SK-N-SH (cell line): ENCODE measurements around the gene TMEM143. TPM values are rescaled to one million over a fixed set of nuclear protein-coding genes. Genes with fewer than 3 reads are reported as not detected.
A peak's percentile ranks its signal among the peaks of the same experiment; 100 is the strongest.
"Not testable (repeated sequence)": the region's sequence is repeated elsewhere in the genome, so short reads cannot be mapped to it uniquely, and the experiment has no call there.

Experiments
- CTCF ChIA-PET: fragments of 300-600, 350-600 bp; formaldehyde crosslinking; extraction: SDS; loops from one replicate; lab custom pipeline; 2021; lab: Yijun Ruan, JAX
- POLR2A ChIA-PET: fragments of 350-600 bp; sonication (Branson Sonifier 250); formaldehyde crosslinking; extraction: SDS; loops from one replicate; lab custom pipeline; 2020; ENCODE audit warnings: antibody characterized with exemption, inconsistent platforms; lab: Yijun Ruan, JAX
- DNase-seq: peaks from one replicate; pipeline ENCODE4 v3.0.0; 2012
- H2AFZ ChIP-seq: fragments of 200-600 bp; sonication (generic); 2 replicates; pipeline ENCODE4 v1.8.1; 2016; ENCODE audit warnings: antibody characterized with exemption, mild to moderate bottlenecking, low read depth
- H3F3A ChIP-seq: fragments of 200-600 bp; sonication (generic); replicated peaks from 2 replicates; pipeline ENCODE3; 2016; ENCODE audit warnings: antibody characterized with exemption, mild to moderate bottlenecking; ENCODE audit not compliant: insufficient read depth
- H3K27ac ChIP-seq, 2 experiments: fragments of 200-500 bp in 1 of 2; fragments of 200-600 bp in 1 of 2; sonication (Bioruptor generic) in 1 of 2; sonication (generic), shearing (Covaris generic) in 1 of 2; 2 replicates each; pipeline versions ENCODE4 v1.5.1 to v1.6.1; 2014 to 2016; ENCODE audit warnings: low read depth in 2 of 2, inconsistent platforms in 1 of 2, low read length in 1 of 2, mild to moderate bottlenecking in 1 of 2, mixed read lengths in 1 of 2
- H3K27me3 ChIP-seq: fragments of 200-600 bp; sonication (generic), shearing (Covaris generic); 2 replicates; pipeline ENCODE4 v1.6.1; 2016; ENCODE audit warnings: mixed run types; ENCODE audit not compliant: insufficient read depth
- H3K36me3 ChIP-seq, 2 experiments: fragments of 200-500 bp in 1 of 2; fragments of 200-600 bp in 1 of 2; sonication (Bioruptor generic) in 1 of 2; sonication (generic) in 1 of 2; replicated peaks in 1 of 2; 2 replicates each; pipeline versions ENCODE3 to v1.5.1; 2014 to 2016; ENCODE audit warnings: low read length in 1 of 2, mild to moderate bottlenecking in 1 of 2; ENCODE audit not compliant: insufficient read depth in 2 of 2, control insufficient read depth in 1 of 2
- H3K4me1 ChIP-seq, 2 experiments: fragments of 200-500 bp in 1 of 2; fragments of 200-600 bp in 1 of 2; sonication (Bioruptor generic) in 1 of 2; sonication (generic), shearing (Covaris generic) in 1 of 2; 2 replicates each; pipeline versions ENCODE4 v1.5.1 to v1.6.1; 2014 to 2016; ENCODE audit warnings: low read depth in 1 of 2, low read length in 1 of 2, mixed run types in 1 of 2; ENCODE audit not compliant: insufficient read depth in 2 of 2, control insufficient read depth in 1 of 2
- H3K4me2 ChIP-seq: fragments of 200-600 bp; sonication (generic), shearing (Covaris generic); 2 replicates; pipeline ENCODE4 v1.6.1; 2017; ENCODE audit warnings: mixed run types
- H3K4me3 ChIP-seq, 2 experiments: fragments of 200-500 bp in 1 of 2; fragments of 200-600 bp in 1 of 2; sonication (Bioruptor generic) in 1 of 2; sonication (generic), shearing (Covaris generic) in 1 of 2; 2 replicates each; pipeline versions ENCODE4 v1.5.1 to v1.8.1; 2014 to 2016; ENCODE audit warnings: low read depth in 2 of 2, inconsistent platforms in 1 of 2, low read length in 1 of 2, mild to moderate bottlenecking in 1 of 2, mixed read lengths in 1 of 2, moderate library complexity in 1 of 2
- H3K79me2 ChIP-seq: fragments of 200-600 bp; sonication (generic); 2 replicates; pipeline ENCODE4 v1.8.1; 2017; ENCODE audit warnings: mild to moderate bottlenecking; ENCODE audit not compliant: insufficient read depth
- H3K9ac ChIP-seq: fragments of 200-600 bp; sonication (generic); 2 replicates; pipeline ENCODE4 v1.6.1; 2017; ENCODE audit warnings: mixed run types
- H3K9me2 ChIP-seq: fragments of 200-600 bp; sonication (generic); 2 replicates; pipeline ENCODE4 v1.6.1; 2017; ENCODE audit warnings: mixed run types
- H3K9me3 ChIP-seq: fragments of 200-600 bp; sonication (generic); 2 replicates; pipeline ENCODE4 v1.6.1; 2017; ENCODE audit warnings: mixed run types, mild to moderate bottlenecking, moderate library complexity
- H4K20me1 ChIP-seq: fragments of 200-600 bp; sonication (generic); 2 replicates; pipeline ENCODE4 v1.6.1; 2017; ENCODE audit warnings: mild to moderate bottlenecking, mixed run types; ENCODE audit not compliant: insufficient read depth
- CTCF ChIP-seq: fragments of 200-600 bp; sonication (generic); IDR thresholded peaks from 2 replicates; pipeline ENCODE4 v1.6.1; 2017; ENCODE audit warnings: antibody characterized with exemption, mild to moderate bottlenecking, moderate library complexity
- ELF1 ChIP-seq: IDR thresholded peaks from 2 replicates; pipeline ENCODE4 v1.4.0; 2012
- EZH2phosphoT487 ChIP-seq: fragments of 200-600 bp; sonication (generic); IDR thresholded peaks from 2 replicates; pipeline ENCODE4 v1.6.1; 2017; ENCODE audit warnings: low read depth, mixed run types, mild to moderate bottlenecking, antibody characterized with exemption, moderate library complexity, borderline replicate concordance
- MEF2A ChIP-seq: IDR thresholded peaks from 2 replicates; pipeline ENCODE4 v1.4.0; 2012; ENCODE audit warnings: low read depth, borderline replicate concordance
- RCOR1 ChIP-seq: fragments of 150-350 bp; IDR thresholded peaks from 2 replicates; pipeline ENCODE4 v1.6.1; 2017; ENCODE audit warnings: antibody characterized with exemption, low read length
- RXRA ChIP-seq: IDR thresholded peaks from 2 replicates; pipeline ENCODE4 v1.4.0; 2012; ENCODE audit warnings: low read depth, mild to moderate bottlenecking, borderline replicate concordance
- TAF1 ChIP-seq: IDR thresholded peaks from 2 replicates; pipeline ENCODE4 v1.6.1; 2012; ENCODE audit warnings: low read depth, mild to moderate bottlenecking, low read length, moderate library complexity, borderline replicate concordance
- TCF12 ChIP-seq: IDR thresholded peaks from 2 replicates; pipeline ENCODE4 v1.4.0; 2012
- WGBS: methylation state at CpG from one replicate; pipeline ENCODE4 v1.1.6; 2017; ENCODE audit warnings: low lambda C conversion rate; 5-methylcytosine and 5-hydroxymethylcytosine counted together
- polyA plus RNA-seq, 3 experiments: library from polyadenylated mRNA; depleted of rRNA; stranded (reverse); fragments of >200 nt; gene quantifications; 2 replicates each; pipeline ENCODE4 v1.2.3, GENCODE V29; 2012
- TF ChIP-seq, protein P1 (sequence below): IDR thresholded peaks from 2 replicates; pipeline ENCODE4; 2012
- TF ChIP-seq, protein P2 (sequence below): IDR thresholded peaks from 2 replicates; pipeline ENCODE4 v1.4.0; 2012; ENCODE audit warnings: low read depth, borderline replicate concordance

TMEM143 gene
- polyA plus RNA-seq, 1 of the 3 experiments (the other 2 are of a cell fraction): 21.9 TPM

GRCh38 chr19:48392860-48393558 lies 29.3 kb upstream of the TMEM143 start:
- H3K4me3 ChIP-seq: peak overlapping the region; percentile 51 to 68

GRCh38 chr19:48392006-48392344 lies 28.2 kb upstream of the TMEM143 start:
- H2AFZ ChIP-seq, H3K27ac ChIP-seq, H3K4me2 ChIP-seq, H3K9ac ChIP-seq, H3K27me3 ChIP-seq, H3K9me3 ChIP-seq, DNase-seq, H4K20me1 ChIP-seq, H3K9me2 ChIP-seq, H3K4me3 ChIP-seq: not testable (repeated sequence)
- H3K4me1 ChIP-seq: peaks cover 0 to 38% of the 10 kb centered on the region in 2 experiments; a peak in 2 of 4 replicates
- CTCF ChIA-PET: interaction anchor here (0.6 to 2.7 kb wide), 30 partner anchors 10 to 219 kb away, joined by 3 to 41 read pairs (median 5); partner anchors contain the start of genes SYNGR4 and TMEM143
- POLR2A ChIA-PET: interaction anchor here (0.8 to 2.0 kb wide), 3 partner anchors 11 to 59 kb away, joined by 3 to 11 read pairs (median 4); partner anchors contain the start of genes SYNGR4 and TMEM143
- no CpG with 5 or more reads among the region's 1 CpG for WGBS
- peaks cover 14% of the 10 kb centered on the region for H3F3A ChIP-seq
- peaks cover 42% of the 10 kb centered on the region for H3K79me2 ChIP-seq
- peaks cover 12 to 23% of the 10 kb centered on the region in 2 experiments for H3K36me3 ChIP-seq

More at GRCh38 chr19:48392860-48393558, 29.3 kb upstream of the TMEM143 start:
- no peak for TF ChIP-seq TAF1
- no peak for TF ChIP-seq TCF12
- no peak for TF ChIP-seq RXRA
- TF ChIP-seq EZH2phosphoT487: no peak
- no peak for TF ChIP-seq ELF1
- TF ChIP-seq CTCF: no peak
- no peak for TF ChIP-seq MEF2A
- TF ChIP-seq, protein P1, sequence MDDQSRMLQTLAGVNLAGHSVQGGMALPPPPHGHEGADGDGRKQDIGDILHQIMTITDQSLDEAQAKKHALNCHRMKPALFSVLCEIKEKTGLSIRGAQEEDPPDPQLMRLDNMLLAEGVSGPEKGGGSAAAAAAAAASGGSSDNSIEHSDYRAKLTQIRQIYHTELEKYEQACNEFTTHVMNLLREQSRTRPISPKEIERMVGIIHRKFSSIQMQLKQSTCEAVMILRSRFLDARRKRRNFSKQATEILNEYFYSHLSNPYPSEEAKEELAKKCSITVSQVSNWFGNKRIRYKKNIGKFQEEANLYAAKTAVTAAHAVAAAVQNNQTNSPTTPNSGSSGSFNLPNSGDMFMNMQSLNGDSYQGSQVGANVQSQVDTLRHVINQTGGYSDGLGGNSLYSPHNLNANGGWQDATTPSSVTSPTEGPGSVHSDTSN: no peak
- no peak for TF ChIP-seq RCOR1
- TF ChIP-seq, protein P2, sequence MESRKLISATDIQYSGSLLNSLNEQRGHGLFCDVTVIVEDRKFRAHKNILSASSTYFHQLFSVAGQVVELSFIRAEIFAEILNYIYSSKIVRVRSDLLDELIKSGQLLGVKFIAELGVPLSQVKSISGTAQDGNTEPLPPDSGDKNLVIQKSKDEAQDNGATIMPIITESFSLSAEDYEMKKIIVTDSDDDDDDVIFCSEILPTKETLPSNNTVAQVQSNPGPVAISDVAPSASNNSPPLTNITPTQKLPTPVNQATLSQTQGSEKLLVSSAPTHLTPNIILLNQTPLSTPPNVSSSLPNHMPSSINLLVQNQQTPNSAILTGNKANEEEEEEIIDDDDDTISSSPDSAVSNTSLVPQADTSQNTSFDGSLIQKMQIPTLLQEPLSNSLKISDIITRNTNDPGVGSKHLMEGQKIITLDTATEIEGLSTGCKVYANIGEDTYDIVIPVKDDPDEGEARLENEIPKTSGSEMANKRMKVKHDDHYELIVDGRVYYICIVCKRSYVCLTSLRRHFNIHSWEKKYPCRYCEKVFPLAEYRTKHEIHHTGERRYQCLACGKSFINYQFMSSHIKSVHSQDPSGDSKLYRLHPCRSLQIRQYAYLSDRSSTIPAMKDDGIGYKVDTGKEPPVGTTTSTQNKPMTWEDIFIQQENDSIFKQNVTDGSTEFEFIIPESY: no peak
- no peaks in the 10 kb centered on the region for H3K9me3 ChIP-seq
- POLR2A ChIA-PET: no interaction called here
- H3K27ac ChIP-seq: peak overlapping the region in 1 of 2 experiments; percentile 61; a peak in 2 of 4 replicates
- peaks cover 6 to 13% of the 10 kb centered on the region in 2 experiments for H3K36me3 ChIP-seq
- peak overlapping the region; percentile 68; the same call in 1 of the 2 replicates for H2AFZ ChIP-seq
- peaks cover 4 to 49% of the 10 kb centered on the region in 2 experiments; a peak in 3 of 4 replicates for H3K4me1 ChIP-seq
- DNase-seq: no peak
- WGBS: 89% methylated on average over 15 of the region's 15 CpGs
- no peaks in the 10 kb centered on the region for H4K20me1 ChIP-seq
- CTCF ChIA-PET: interaction anchor here (0.6 to 1.4 kb wide), 15 partner anchors 8 to 596 kb away, joined by 3 to 5 read pairs (median 4); partner anchors contain the start of genes SYNGR4 and TMEM143
- no peaks in the 10 kb centered on the region for H3K27me3 ChIP-seq
- H3K9me2 ChIP-seq: no peaks in the 10 kb centered on the region
- H3K4me2 ChIP-seq: peak overlapping the region; percentile 93
- peak overlapping the region; percentile 59 for H3K9ac ChIP-seq
- H3K79me2 ChIP-seq: peaks cover 31% of the 10 kb centered on the region
- peaks cover 17% of the 10 kb centered on the region for H3F3A ChIP-seq
